GM19395 (cell line): Measurements from ENCODE around the gene TAS1R2.

ENCODE experiments used
- ATAC-seq: cut with Tn5 transposase; IDR thresholded peaks from one replicate; pipeline ENCODE4 v1.9.1; 2021; ENCODE audit warnings: mild to moderate bottlenecking, moderate library complexity; ENCODE audit not compliant: unreplicated experiment

The TAS1R2 gene

GRCh38 chr1:18803151-18803791 lies 56.2 kb downstream of the TAS1R2 start:
- ATAC-seq, result no peak

GRCh38 chr1:18802231-18802630 lies 57.2 kb downstream of the TAS1R2 start:
- no peak for ATAC-seq

GRCh38 chr1:18800258-18800657 lies 59.2 kb downstream of the TAS1R2 start:
- ATAC-seq, result no peak

- no peak for ATAC-seq
These were observed 60.0 kb downstream of the TAS1R2 start for GRCh38 chr1:18799454-18799853.

GRCh38 chr1:18798946-18799345 lies 60.5 kb downstream of the TAS1R2 start:
- no peak for ATAC-seq

GRCh38 chr1:18798533-18798932 lies 60.9 kb downstream of the TAS1R2 start:
- ATAC-seq, result no peak

GRCh38 chr1:18796950-18797349 lies 62.5 kb downstream of the TAS1R2 start:
- ATAC-seq, result no peak

- ATAC-seq, result no peak
These were observed 64.3 kb downstream of the TAS1R2 start for GRCh38 chr1:18795002-18795689.

GRCh38 chr1:18794561-18794960 lies 64.9 kb downstream of the TAS1R2 start:
- ATAC-seq, result no peak

GRCh38 chr1:18794051-18794450 lies 65.4 kb downstream of the TAS1R2 start:
- ATAC-seq, result no peak

GRCh38 chr1:18793164-18793563 lies 66.3 kb downstream of the TAS1R2 start:
- ATAC-seq, result no peak

- no peak for ATAC-seq
These were observed 66.7 kb downstream of the TAS1R2 start for GRCh38 chr1:18792747-18793146.
